ENCODE results near the gene KLHL25.
A peak's percentile ranks its signal among the peaks of the same experiment; 100 is the strongest.
"Not testable (repeated sequence)": the region's sequence is repeated elsewhere in the genome, so short reads cannot be mapped to it uniquely, and the experiment has no call there.

KLHL25 gene, protein sequence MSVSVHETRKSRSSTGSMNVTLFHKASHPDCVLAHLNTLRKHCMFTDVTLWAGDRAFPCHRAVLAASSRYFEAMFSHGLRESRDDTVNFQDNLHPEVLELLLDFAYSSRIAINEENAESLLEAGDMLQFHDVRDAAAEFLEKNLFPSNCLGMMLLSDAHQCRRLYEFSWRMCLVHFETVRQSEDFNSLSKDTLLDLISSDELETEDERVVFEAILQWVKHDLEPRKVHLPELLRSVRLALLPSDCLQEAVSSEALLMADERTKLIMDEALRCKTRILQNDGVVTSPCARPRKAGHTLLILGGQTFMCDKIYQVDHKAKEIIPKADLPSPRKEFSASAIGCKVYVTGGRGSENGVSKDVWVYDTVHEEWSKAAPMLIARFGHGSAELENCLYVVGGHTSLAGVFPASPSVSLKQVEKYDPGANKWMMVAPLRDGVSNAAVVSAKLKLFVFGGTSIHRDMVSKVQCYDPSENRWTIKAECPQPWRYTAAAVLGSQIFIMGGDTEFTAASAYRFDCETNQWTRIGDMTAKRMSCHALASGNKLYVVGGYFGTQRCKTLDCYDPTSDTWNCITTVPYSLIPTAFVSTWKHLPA

GRCh38 chr15:85794598-85795336 lies at the start of gene KLHL25:
Gene KLHL25, minus strand, starts transcription at chr15:85794925. Its CDS starts 25,115 bp downstream, at chr15:85769810.
- DNase-seq, result peak; percentile 97

GRCh38 chr15:85840802-85841152 lies 46.1 kb upstream of the KLHL25 start:
- DNase-seq, result no peak

DNA sequence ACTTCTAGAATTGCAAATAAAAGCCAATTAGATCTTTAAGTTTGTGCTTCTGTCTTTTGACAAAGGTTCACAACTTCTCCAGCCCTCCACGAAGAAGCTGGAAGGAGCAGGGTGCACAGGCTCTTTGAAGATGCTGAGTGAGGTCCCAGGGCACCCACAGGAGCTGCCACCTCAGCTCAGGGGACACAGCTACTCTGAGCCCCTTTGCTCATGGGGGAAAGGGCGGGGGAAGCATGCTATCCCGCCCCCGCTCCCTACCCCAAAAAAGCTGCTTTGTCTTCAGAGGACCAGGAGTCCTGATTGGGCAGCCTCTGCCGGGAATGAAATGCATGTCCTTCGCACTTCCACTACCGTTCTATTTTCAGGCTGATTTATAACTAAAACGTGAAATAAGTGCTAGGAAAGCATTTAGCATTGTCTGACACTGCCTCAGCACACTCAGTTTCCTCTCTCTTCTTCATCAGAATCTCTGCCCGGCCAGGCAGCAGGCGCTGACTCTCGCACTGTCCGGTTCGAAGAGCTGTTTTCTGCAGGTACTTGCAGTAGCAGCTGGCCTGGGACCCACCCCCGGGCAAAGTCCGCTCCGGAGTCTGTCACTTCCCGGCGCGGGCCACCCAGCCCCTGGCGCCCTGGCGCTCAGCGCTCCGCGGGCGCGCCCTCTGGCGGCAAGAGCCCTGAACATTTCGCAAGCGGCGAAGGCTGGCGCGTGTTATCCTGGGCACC lies 45.5 kb upstream of the KLHL25 start:
- DNase-seq, result peak; percentile 93

- DNase-seq, result no peak
Observed at GRCh38 chr15:85839643-85840042, 44.9 kb upstream of the KLHL25 start.

GRCh38 chr15:85838655-85839054 lies 43.9 kb upstream of the KLHL25 start:
- no peak for DNase-seq

DNA sequence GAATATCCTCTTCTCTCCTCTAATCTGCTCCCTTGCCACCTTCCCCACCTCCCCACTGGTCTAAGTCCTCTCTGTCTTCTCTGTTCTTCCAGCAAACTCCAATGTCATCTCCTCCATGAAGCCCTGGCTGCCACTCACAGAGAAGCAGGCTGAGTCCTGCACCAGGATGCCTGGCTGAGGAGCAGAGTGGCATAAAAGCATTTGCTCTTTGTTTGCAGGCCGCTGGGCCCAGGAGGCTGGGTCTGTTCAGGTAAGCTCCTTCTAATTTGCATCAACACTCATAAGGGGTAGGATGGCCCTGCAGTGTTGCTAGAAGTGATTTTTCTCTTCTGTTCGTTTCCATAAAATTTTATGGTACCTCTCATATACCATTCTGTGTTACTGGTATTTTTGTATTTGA lies 43.2 kb upstream of the KLHL25 start:
- DNase-seq, result no peak

- DNase-seq, result no peak
Observed at GRCh38 chr15:85837011-85837433, 42.3 kb upstream of the KLHL25 start.

GRCh38 chr15:85834651-85835050 lies 39.9 kb upstream of the KLHL25 start:
- DNase-seq, result no peak

GRCh38 chr15:85832394-85832793 lies 37.7 kb upstream of the KLHL25 start:
- DNase-seq, result no peak

- peak; percentile 68 for DNase-seq
Observed at GRCh38 chr15:85831415-85832113, 36.8 kb upstream of the KLHL25 start.

DNA sequence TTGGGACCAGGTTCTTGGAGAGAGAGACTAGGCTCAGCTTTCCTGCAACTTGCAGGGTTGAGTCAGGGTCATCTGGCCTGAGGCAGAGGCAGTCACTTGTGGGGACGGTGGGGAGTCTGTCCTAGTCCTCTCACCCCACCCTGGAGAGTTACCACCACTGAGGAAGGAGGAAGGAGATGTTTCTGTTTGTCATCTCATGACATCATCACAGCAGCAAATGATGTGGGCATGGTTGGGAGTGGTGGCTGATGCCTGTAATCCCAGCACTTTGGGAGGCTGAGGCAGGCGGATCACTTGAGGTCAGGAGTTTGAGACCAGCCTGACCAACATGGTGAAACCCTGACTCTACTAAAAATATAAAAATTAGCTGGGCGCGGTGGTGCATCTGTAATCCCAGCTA lies 35.0 kb upstream of the KLHL25 start:
- not testable (repeated sequence) for DNase-seq

DNA sequence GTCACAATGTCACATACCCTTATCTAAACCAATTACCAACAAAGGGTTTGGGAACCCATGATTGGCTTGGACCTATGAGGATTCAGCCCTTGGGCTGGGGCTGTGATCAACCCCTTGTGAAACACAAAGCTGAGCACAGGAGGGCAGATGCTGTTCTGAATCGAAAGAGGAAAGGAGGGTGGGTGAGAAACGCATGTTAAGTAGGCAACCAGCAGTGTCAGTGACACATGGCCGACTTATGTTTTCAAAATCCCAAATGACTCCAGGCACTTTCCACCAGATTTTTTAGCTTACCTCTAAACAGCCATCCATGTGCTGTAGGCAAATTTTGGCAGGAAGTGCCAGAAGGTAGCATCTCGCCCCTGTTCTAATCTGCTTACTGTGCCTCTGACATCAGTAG lies 34.1 kb upstream of the KLHL25 start:
- DNase-seq, result no peak

DNA sequence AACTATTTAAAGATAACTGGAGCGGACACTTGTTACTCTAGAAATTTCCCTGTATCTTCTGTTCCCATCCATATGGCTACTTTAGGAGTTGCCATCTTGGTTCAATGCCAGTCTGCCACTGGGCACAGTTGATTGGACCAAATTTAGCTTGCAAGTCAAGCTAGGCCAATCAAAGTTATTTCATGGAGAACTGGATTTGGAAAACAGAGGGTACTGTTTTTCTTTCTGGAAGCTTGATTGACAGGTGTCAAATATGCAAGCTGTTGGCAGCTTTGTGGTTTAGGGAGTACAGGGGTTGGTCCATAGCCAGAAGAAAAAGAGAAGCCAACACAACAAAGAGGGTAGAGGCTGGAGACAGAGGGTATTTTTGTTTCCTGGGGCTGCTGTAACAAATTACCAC lies 33.4 kb upstream of the KLHL25 start:
- DNase-seq, result no peak

GRCh38 chr15:85826756-85827515 lies 32.2 kb upstream of the KLHL25 start:
- no peak for DNase-seq

GRCh38 chr15:85825719-85826118 lies 31.0 kb upstream of the KLHL25 start:
- no peak for DNase-seq

GRCh38 chr15:85825118-85825517 lies 30.4 kb upstream of the KLHL25 start:
- DNase-seq, result no peak

GRCh38 chr15:85821545-85821944 lies 26.8 kb upstream of the KLHL25 start:
- no peak for DNase-seq

- no peak for DNase-seq
Observed at GRCh38 chr15:85819938-85820337, 25.2 kb upstream of the KLHL25 start.

- no peak for DNase-seq
Observed at GRCh38 chr15:85813234-85813633, 18.5 kb upstream of the KLHL25 start.

- no peak for DNase-seq
Observed at GRCh38 chr15:85810075-85810474, 15.3 kb upstream of the KLHL25 start.

DNA sequence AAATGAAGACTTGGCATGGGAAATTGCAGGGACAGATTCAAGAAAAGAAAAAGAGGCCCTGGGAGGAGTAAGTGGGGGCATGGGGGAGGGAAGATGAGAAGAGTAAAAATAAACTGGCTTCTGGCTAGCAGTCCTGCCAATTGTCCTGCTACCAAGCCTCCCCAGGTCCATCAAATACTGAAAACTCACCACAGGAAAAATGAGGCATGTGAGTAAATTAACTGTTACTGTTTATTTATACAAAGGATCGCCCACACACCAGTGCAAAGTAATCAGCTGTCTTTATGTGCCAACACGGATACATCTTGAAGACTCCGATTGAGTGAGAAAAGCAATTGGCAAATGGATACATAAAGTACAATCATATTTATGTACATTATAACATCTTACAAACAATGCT lies 10.7 kb upstream of the KLHL25 start:
- no peak for DNase-seq

Measured in activated effector memory CD4-positive, alpha-beta T cell treated with anti-CD3 and anti-CD28 coated beads, Interleukin-2, amount 50 U/mL, for 16 hours (primary cell).